ENCODE results near the gene GABRG2.

Gene GABRG2

DNA sequence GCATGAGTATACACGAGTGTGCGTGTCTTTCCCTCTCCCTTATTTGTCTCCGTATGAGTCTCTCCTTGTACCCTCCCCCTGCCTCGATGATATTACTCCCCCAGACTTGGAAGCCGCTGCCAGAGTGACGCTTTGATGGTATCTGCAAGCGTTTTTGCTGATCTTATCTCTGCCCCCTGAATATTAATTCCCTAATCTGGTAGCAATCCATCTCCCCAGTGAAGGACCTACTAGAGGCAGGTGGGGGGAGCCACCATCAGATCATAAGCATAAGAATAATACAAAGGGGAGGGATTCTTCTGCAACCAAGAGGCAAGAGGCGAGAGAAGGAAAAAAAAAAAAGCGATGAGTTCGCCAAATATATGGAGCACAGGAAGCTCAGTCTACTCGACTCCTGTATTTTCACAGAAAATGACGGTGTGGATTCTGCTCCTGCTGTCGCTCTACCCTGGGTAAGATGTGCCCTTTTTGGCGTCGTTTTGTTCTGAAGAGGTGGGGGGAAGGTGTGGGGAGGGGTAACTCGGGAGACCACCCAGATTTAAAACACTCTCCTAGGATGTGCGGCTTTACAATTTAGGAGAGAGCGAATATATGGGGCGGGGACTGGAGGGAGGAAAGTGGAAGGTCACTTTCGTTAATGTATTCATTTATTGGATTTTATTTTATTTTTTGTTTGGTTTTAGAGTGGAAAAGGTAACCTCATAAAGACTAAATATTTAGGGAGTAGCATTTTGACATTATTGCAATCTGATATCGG is at the start of gene GABRG2:
Gene GABRG2 (plus strand): TSS at position 119 of the 757 bp plus-strand sequence. CDS start 227 bp downstream, at position 346.
- TF ChIP-seq SNAI2 (CRISPR knock-in tag; IDR thresholded peaks at IDR 0.05) (no peak), OSR1 (CRISPR knock-in tag; IDR thresholded peaks at IDR 0.05) (no peak), ZNF8 (CRISPR knock-in tag; IDR thresholded peaks at IDR 0.05) (no peak), ARNTL (CRISPR knock-in tag; IDR thresholded peaks at IDR 0.05; ENCODE audit: borderline replicate concordance, low read depth) (no peak), TCF4 (CRISPR knock-in tag; IDR thresholded peaks at IDR 0.05; ENCODE audit: borderline replicate concordance) (no peak), ISL1 (CRISPR knock-in tag; IDR thresholded peaks at IDR 0.05) (no peak)
- TF ChIP-seq, protein P1, sequence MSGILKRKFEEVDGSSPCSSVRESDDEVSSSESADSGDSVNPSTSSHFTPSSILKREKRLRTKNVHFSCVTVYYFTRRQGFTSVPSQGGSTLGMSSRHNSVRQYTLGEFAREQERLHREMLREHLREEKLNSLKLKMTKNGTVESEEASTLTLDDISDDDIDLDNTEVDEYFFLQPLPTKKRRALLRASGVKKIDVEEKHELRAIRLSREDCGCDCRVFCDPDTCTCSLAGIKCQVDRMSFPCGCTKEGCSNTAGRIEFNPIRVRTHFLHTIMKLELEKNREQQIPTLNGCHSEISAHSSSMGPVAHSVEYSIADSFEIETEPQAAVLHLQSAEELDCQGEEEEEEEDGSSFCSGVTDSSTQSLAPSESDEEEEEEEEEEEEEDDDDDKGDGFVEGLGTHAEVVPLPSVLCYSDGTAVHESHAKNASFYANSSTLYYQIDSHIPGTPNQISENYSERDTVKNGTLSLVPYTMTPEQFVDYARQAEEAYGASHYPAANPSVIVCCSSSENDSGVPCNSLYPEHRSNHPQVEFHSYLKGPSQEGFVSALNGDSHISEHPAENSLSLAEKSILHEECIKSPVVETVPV (CRISPR knock-in tag; IDR thresholded peaks at IDR 0.05): no peak
- no peak for ATAC-seq

DNA sequence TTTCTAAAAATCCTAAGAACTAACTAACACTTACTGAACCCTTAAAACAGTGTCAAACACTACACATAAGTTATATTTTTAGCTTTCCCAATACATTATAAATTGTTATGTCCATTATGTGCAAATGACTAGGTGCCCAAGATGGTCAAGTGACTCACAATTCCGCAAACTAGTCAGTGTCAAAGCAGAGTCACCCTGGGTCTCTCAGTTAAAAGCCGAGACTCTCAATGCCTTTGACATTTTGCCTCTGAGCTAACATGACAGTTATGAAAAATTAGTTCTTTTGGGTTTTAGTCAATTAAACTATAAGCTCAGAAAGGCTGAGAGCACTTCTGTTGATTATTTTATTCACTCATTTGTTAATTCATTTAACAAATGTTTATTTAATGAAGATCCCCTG is 42.3 kb upstream of the GABRG2 start:
- ATAC-seq: no peak
- TF ChIP-seq ESRRG (CRISPR knock-in tag; IDR thresholded peaks at IDR 0.05) (no peak), ZFP30 (CRISPR knock-in tag; IDR thresholded peaks at IDR 0.05) (no peak), ZNF70 (CRISPR knock-in tag; IDR thresholded peaks at IDR 0.05) (no peak), TCF4 (CRISPR knock-in tag; IDR thresholded peaks at IDR 0.05; ENCODE audit: borderline replicate concordance) (no peak), OSR1 (CRISPR knock-in tag; IDR thresholded peaks at IDR 0.05) (no peak), ZFP3 (CRISPR knock-in tag; IDR thresholded peaks at IDR 0.05) (no peak)
- TF ChIP-seq, protein P2, sequence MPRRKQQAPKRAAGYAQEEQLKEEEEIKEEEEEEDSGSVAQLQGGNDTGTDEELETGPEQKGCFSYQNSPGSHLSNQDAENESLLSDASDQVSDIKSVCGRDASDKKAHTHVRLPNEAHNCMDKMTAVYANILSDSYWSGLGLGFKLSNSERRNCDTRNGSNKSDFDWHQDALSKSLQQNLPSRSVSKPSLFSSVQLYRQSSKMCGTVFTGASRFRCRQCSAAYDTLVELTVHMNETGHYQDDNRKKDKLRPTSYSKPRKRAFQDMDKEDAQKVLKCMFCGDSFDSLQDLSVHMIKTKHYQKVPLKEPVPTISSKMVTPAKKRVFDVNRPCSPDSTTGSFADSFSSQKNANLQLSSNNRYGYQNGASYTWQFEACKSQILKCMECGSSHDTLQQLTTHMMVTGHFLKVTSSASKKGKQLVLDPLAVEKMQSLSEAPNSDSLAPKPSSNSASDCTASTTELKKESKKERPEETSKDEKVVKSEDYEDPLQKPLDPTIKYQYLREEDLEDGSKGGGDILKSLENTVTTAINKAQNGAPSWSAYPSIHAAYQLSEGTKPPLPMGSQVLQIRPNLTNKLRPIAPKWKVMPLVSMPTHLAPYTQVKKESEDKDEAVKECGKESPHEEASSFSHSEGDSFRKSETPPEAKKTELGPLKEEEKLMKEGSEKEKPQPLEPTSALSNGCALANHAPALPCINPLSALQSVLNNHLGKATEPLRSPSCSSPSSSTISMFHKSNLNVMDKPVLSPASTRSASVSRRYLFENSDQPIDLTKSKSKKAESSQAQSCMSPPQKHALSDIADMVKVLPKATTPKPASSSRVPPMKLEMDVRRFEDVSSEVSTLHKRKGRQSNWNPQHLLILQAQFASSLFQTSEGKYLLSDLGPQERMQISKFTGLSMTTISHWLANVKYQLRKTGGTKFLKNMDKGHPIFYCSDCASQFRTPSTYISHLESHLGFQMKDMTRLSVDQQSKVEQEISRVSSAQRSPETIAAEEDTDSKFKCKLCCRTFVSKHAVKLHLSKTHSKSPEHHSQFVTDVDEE (CRISPR knock-in tag; IDR thresholded peaks at IDR 0.05): no peak

DNA sequence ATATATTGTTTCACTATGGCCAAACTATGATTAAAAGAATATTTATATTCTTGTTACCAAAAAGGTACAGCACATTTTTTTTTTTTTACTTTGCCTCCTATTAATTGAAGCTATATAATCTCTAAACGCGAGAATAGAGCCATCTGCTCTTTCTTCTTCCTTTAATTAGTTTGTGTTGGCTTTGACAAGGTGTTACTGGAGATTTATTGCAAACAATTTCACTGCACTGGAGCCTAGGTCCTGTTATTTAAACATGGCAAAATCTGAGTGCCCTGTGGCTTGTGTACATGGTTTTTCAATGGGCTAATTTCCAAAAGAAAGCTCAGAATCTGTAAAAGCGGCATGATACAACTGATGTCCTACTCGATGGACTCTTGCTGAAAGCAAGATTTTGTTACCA is 40.8 kb upstream of the GABRG2 start:
- ATAC-seq: no peak
- no peak for TF ChIP-seq TOX (CRISPR knock-in tag; IDR thresholded peaks at IDR 0.05; ENCODE audit: borderline replicate concordance)
- no peak for TF ChIP-seq ZNF8 (CRISPR knock-in tag; IDR thresholded peaks at IDR 0.05)
- TF ChIP-seq CSDC2 (CRISPR knock-in tag; IDR thresholded peaks at IDR 0.05): no peak
- no peak for TF ChIP-seq ZFP3 (CRISPR knock-in tag; IDR thresholded peaks at IDR 0.05)
- no peak for TF ChIP-seq ARNTL (CRISPR knock-in tag; IDR thresholded peaks at IDR 0.05; ENCODE audit: borderline replicate concordance, low read depth)
- no peak for TF ChIP-seq TCF4 (CRISPR knock-in tag; IDR thresholded peaks at IDR 0.05; ENCODE audit: borderline replicate concordance)
- TF ChIP-seq SNAI2 (CRISPR knock-in tag; IDR thresholded peaks at IDR 0.05): no peak
- TF ChIP-seq PPARA (CRISPR knock-in tag; IDR thresholded peaks at IDR 0.05; ENCODE audit: borderline replicate concordance): no peak
- TF ChIP-seq, protein P1 (CRISPR knock-in tag; IDR thresholded peaks at IDR 0.05): no peak
- TF ChIP-seq ZC3H10 (CRISPR knock-in tag; IDR thresholded peaks at IDR 0.05): no peak

DNA sequence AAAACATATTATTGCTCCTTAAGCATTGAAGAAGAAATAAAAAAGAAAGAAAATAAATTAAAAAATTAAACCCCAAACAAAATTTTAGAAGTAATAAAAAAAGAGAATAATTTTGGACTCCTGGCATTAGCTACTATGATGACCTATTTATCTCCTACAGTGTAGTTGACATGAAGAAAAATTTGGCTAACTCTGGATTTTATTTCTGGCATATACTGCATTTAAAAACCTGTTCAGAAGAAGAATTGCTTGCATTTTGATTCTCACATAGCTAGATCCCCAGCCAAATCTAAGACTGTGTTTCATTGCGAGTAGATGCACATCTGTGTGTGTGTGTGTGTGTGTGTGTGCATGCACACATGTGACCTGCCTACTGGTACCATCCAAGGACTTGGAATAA is 30.1 kb upstream of the GABRG2 start:
- ATAC-seq: no peak
- TF ChIP-seq SNAI2 (CRISPR knock-in tag; IDR thresholded peaks at IDR 0.05) (no peak), PPARA (CRISPR knock-in tag; IDR thresholded peaks at IDR 0.05; ENCODE audit: borderline replicate concordance) (no peak), ZNF8 (CRISPR knock-in tag; IDR thresholded peaks at IDR 0.05) (no peak)
- TF ChIP-seq, protein P3, sequence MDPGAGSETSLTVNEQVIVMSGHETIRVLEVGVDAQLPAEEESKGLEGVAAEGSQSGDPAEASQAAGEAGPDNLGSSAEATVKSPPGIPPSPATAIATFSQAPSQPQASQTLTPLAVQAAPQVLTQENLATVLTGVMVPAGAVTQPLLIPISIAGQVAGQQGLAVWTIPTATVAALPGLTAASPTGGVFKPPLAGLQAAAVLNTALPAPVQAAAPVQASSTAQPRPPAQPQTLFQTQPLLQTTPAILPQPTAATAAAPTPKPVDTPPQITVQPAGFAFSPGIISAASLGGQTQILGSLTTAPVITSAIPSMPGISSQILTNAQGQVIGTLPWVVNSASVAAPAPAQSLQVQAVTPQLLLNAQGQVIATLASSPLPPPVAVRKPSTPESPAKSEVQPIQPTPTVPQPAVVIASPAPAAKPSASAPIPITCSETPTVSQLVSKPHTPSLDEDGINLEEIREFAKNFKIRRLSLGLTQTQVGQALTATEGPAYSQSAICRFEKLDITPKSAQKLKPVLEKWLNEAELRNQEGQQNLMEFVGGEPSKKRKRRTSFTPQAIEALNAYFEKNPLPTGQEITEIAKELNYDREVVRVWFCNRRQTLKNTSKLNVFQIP (CRISPR knock-in tag; IDR thresholded peaks at IDR 0.05; ENCODE audit: borderline replicate concordance, low read depth): no peak

DNA sequence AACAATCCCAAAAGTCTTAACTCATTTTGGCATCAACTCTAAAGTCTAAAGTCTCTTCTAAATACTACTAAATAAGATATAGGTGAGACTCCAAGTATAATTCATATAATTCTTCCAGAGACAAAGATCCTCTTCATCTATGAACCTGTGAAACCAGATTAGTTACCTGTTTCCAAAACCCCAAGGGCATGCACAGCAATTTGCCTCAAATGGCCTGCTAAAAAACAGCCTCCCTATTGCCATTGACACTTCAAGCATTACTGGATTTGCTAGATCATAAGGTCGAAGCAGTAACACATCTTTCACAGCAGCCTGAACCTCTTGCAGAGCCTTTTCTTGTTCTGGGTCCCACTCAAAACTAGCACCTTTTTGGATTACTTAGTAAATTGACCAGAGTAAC is 20.3 kb upstream of the GABRG2 start:
- no peak for ATAC-seq
- TF ChIP-seq, protein P1 (CRISPR knock-in tag; IDR thresholded peaks at IDR 0.05): no peak
- TF ChIP-seq ZNF8 (CRISPR knock-in tag; IDR thresholded peaks at IDR 0.05) (no peak), ESRRG (CRISPR knock-in tag; IDR thresholded peaks at IDR 0.05) (no peak), OSR1 (CRISPR knock-in tag; IDR thresholded peaks at IDR 0.05) (no peak), SNAI2 (CRISPR knock-in tag; IDR thresholded peaks at IDR 0.05) (no peak), BACH2 (CRISPR knock-in tag; IDR thresholded peaks at IDR 0.05; ENCODE audit: borderline replicate concordance) (no peak), ZFP3 (CRISPR knock-in tag; IDR thresholded peaks at IDR 0.05) (no peak), ZNF565 (CRISPR knock-in tag; conservative IDR thresholded peaks at IDR 0.05; ENCODE audit: low read depth) (no peak), ARNTL (CRISPR knock-in tag; IDR thresholded peaks at IDR 0.05; ENCODE audit: borderline replicate concordance, low read depth) (no peak)
- TF ChIP-seq, protein P3 (CRISPR knock-in tag; IDR thresholded peaks at IDR 0.05; ENCODE audit: borderline replicate concordance, low read depth): no peak
